Stimulated activated CD8-positive, alpha-beta memory T cell treated with anti-CD3 and anti-CD28 coated beads, Interleukin-12 subunit alpha, Interleukin-12 subunit beta, amount 100 ng/mL, for 24 hours (primary cell): ENCODE measurements around the gene EPN3.

Experiments used
- DNase-seq: peaks from one replicate; pipeline ENCODE4 v3.0.0-alpha.2; 2020; ENCODE audit errors: extremely low read depth

EPN3 gene

GRCh38 chr17:50566886-50567285 is 34.4 kb downstream of the EPN3 start:
- no peak for DNase-seq

GRCh38 chr17:50568659-50569058 is 36.1 kb downstream of the EPN3 start:
- DNase-seq, result no peak

GRCh38 chr17:50569592-50569991 is 37.1 kb downstream of the EPN3 start:
- DNase-seq, result no peak

- no peak for DNase-seq
Measured at GRCh38 chr17:50570032-50570431, 37.5 kb downstream of the EPN3 start.

- no peak for DNase-seq
Measured at GRCh38 chr17:50570528-50570927, 38.0 kb downstream of the EPN3 start.

- DNase-seq, result no peak
Measured at GRCh38 chr17:50571681-50572080, 39.1 kb downstream of the EPN3 start.

GRCh38 chr17:50572541-50572940 is 40.0 kb downstream of the EPN3 start:
- DNase-seq, result no peak

GRCh38 chr17:50573866-50574611 is 41.5 kb downstream of the EPN3 start:
- DNase-seq, result no peak

GRCh38 chr17:50575581-50576210 is 43.2 kb downstream of the EPN3 start:
- no peak for DNase-seq

GRCh38 chr17:50576864-50577263 is 44.3 kb downstream of the EPN3 start:
- no peak for DNase-seq

- DNase-seq, result no peak
Measured at GRCh38 chr17:50577451-50577954, 45.0 kb downstream of the EPN3 start.

GRCh38 chr17:50578173-50578572 is 45.6 kb downstream of the EPN3 start:
- no peak for DNase-seq

- no peak for DNase-seq
Measured at GRCh38 chr17:50579399-50579798, 46.9 kb downstream of the EPN3 start.

GRCh38 chr17:50580646-50581045 is 48.1 kb downstream of the EPN3 start:
- no peak for DNase-seq

- no peak for DNase-seq
Measured at GRCh38 chr17:50581316-50581715, 48.8 kb downstream of the EPN3 start.

GRCh38 chr17:50582741-50583140 is 50.2 kb downstream of the EPN3 start:
- DNase-seq, result no peak

- DNase-seq, result no peak
Measured at GRCh38 chr17:50583641-50584040, 51.1 kb downstream of the EPN3 start.

- no peak for DNase-seq
Measured at GRCh38 chr17:50584116-50584515, 51.6 kb downstream of the EPN3 start.

GRCh38 chr17:50584749-50585148 is 52.2 kb downstream of the EPN3 start:
- no peak for DNase-seq

- no peak for DNase-seq
Measured at GRCh38 chr17:50585346-50585745, 52.8 kb downstream of the EPN3 start.

- no peak for DNase-seq
Measured at GRCh38 chr17:50585891-50586290, 53.4 kb downstream of the EPN3 start.

GRCh38 chr17:50586421-50587247 is 54.1 kb downstream of the EPN3 start:
- DNase-seq, result no peak

GRCh38 chr17:50587571-50587970 is 55.0 kb downstream of the EPN3 start:
- no peak for DNase-seq
